Rectal smooth muscle tissue (tissue), 1 donor: ENCODE results near the gene FNDC3B.
A peak's percentile ranks its signal among the peaks of the same experiment; 100 is the strongest.
"Not testable (repeated sequence)": the region's sequence is repeated elsewhere in the genome, so short reads cannot be mapped to it uniquely, and the experiment has no call there.

Experiments
- H3K27ac ChIP-seq: one replicate; pipeline ENCODE4 v1.7.0; 2013; ENCODE audit warnings: low read depth, low read length, inconsistent platforms
- H3K27me3 ChIP-seq: one replicate; pipeline ENCODE4 v1.7.0; 2013; ENCODE audit warnings: low read length; ENCODE audit not compliant: control insufficient read depth, insufficient read depth
- H3K36me3 ChIP-seq: one replicate; pipeline ENCODE4 v1.7.0; 2013; ENCODE audit warnings: low read length; ENCODE audit not compliant: control insufficient read depth, insufficient read depth
- H3K4me1 ChIP-seq: one replicate; pipeline ENCODE4 v1.7.0; 2013; ENCODE audit warnings: low read length; ENCODE audit not compliant: control insufficient read depth, insufficient read depth
- H3K4me3 ChIP-seq: one replicate; pipeline ENCODE4 v1.7.0; 2013; ENCODE audit warnings: low read length
- H3K9ac ChIP-seq: one replicate; pipeline ENCODE4 v1.7.0; 2013; ENCODE audit warnings: low read length

Gene FNDC3B

DNA sequence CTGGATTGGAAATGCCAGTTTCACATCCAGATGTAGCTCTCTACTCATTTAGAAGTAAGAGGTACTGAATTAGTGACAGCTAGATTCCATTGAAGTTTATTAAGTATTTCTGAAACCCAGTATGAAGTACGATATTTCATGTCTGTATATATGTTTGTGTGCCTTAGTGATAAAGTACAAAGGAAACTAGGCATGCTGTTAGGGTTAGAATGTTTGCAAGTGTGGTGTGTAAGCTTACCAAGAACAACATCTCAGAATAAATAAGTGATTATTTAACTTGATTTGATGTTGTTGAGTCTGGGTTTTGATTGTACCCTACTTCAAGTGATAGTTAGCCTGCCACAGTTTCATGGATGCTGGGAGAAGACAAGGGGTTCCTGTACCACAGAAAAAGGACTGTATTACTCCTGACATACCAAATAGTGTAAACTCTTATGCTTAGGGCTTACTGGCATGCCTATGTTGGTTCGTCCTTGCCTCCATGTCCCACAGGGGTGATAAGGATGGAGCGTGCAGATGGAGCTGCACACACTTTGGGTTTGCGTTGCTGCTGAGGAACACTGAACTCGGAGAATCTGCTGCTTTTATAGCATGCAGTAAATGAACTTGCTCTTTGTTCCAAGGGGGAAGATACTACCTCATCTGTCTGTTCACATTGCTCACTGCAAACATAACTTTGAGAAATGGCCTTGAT, 43.6 kb downstream of the FNDC3B start:
- Histone ChIP-seq H3K4me1 (peaks cover 13% of the 10 kb centered on the region), H3K9ac (no peak overlapping the region), H3K27me3 (no peaks in the 10 kb centered on the region), H3K36me3 (peaks cover 3% of the 10 kb centered on the region), H3K27ac (peak overlapping the region; percentile 73), H3K4me3 (no peak overlapping the region)

DNA sequence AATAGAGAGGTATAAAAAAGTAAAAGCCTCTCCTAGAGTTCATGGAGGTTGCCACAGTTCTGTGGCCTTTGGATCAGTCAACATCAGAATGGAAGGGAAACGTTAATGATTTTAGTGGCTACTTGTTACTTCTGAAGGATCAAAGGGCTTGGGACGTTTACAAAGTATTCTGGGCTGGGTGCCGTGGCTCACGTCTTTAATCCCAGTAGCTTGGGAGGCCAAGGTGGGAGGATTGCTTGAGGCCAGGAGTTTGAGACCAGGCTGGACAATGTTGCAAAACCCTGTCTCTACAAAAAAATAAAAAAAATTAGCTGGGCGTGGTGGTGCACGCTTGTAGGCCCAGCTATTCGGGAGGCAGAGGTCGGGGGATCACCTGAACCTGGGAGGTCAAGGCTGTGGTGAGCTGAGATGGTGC, 44.6 kb downstream of the FNDC3B start:
- peaks cover 3% of the 10 kb centered on the region for H3K36me3 ChIP-seq
- H3K4me1 ChIP-seq: peaks cover 13% of the 10 kb centered on the region
- H3K27me3 ChIP-seq: no peaks in the 10 kb centered on the region
- H3K27ac ChIP-seq: no peak overlapping the region
- H3K9ac ChIP-seq: no peak overlapping the region
- H3K4me3 ChIP-seq: no peak overlapping the region

- Histone ChIP-seq H3K27ac (no peak overlapping the region), H3K4me3 (no peak overlapping the region), H3K36me3 (peaks cover 3% of the 10 kb centered on the region), H3K9ac (no peak overlapping the region), H3K4me1 (peaks cover 13% of the 10 kb centered on the region), H3K27me3 (no peaks in the 10 kb centered on the region)
Measured at GRCh38 chr3:172084871-172085556, 45.6 kb downstream of the FNDC3B start.

DNA sequence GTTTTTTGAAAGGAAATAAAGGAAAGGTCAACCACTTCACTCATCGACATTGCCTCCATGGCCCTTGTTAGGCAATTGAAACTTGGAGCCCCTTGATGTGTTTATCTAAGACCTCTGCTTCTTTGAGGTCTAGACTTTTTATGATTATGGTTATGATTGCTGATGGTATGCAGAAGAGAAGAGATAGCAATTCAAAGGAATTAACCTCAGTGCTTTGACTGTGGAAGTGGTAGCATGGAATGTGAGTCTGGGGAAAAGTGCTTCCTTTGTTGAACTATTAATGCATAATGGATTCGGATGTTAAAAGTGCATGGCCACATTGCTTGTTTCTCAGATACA, 46.1 kb downstream of the FNDC3B start:
- H3K4me3 ChIP-seq: no peak overlapping the region
- H3K36me3 ChIP-seq: peaks cover 3% of the 10 kb centered on the region
- H3K27ac ChIP-seq: no peak overlapping the region
- peaks cover 13% of the 10 kb centered on the region for H3K4me1 ChIP-seq
- no peak overlapping the region for H3K9ac ChIP-seq
- no peaks in the 10 kb centered on the region for H3K27me3 ChIP-seq

DNA sequence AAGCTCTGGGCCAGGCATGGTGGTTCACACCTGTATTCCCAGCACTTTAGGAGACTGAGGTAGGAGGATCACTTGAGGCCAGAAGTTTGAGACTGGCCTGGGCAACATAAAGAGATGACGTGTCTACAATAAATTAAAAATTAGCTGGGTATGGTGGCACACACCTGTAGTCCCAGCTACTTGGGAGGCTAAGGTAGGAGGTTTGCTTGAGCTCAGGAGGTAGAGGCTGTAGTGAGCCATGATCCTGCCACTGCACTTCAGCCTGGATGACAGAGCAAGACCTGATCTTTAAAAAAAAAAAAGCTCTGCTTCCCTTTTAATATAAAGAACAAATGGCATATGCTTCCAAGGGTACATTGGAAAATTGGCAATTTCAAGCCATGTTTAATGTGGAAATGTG, 46.7 kb downstream of the FNDC3B start:
- Histone ChIP-seq H3K9ac (no peak overlapping the region), H3K36me3 (peaks cover 3% of the 10 kb centered on the region), H3K4me3 (no peak overlapping the region), H3K27me3 (no peaks in the 10 kb centered on the region), H3K27ac (no peak overlapping the region), H3K4me1 (peaks cover 13% of the 10 kb centered on the region)

DNA sequence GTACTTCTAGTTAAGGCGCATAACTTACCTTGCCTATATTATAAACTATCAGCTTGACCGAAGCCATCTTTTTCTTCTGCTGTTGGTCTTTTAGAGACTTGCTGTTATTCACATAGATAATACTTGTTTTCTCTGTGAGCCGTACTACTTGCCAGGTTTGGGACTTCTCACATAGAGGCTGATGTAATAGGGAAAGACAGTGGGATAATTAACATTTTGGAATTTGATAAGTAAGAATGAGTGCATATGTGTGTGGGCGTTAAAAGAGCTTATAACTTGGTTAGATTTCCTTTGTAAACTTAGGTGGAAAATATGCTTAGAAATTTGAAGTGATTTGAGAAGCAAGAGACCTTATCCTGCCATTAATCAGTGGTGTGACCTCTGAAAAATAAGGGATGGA, 47.8 kb downstream of the FNDC3B start:
- H3K9ac ChIP-seq: no peak overlapping the region
- peaks cover 11% of the 10 kb centered on the region for H3K4me1 ChIP-seq
- H3K4me3 ChIP-seq: no peak overlapping the region
- no peaks in the 10 kb centered on the region for H3K27me3 ChIP-seq
- H3K36me3 ChIP-seq: peaks cover 3% of the 10 kb centered on the region
- no peak overlapping the region for H3K27ac ChIP-seq

DNA sequence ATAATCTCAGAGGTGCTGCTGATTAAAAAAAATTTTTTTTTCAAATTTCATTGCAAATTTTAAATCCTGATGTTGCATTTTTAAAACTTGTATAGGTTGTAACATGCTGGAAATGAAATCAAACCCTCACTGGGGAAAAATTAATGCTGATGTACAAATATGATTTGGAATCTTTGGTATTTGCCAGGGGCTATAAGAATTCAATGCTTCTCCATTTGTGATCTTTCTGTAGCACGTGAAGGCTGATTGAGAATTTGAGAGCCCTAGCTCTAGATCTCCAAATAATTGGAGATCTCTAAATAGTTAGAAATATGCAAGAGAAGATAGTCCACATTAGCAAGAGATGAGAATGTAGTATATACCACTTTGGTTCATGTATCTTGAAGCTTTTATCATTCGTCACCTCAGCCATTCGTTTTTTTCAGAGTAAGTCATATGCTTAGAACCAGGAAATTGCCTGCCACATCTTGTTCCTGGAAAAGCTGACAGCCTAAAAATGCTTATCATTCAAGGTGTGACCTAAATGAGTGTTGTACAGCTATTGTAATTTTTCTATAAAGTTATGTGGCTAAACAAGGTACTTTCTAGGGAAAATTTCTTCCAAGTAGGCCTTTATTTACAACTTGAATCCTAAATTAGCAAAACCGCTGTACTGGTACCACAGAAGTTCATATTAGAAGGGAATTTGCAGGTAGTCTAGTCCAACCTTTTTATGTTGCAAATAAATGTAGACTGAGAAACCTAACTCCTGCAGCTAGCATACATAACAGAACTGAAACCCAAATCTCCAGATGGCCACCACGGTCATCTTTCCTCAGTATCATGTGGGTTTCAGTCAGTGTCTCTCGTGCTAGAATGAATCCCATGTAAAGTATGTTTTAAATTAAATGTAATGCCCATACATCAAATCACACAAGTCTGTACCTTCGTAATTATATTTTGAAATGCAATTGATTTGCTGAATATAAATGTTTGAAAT, 48.5 kb downstream of the FNDC3B start:
- Histone ChIP-seq H3K4me1 (peaks cover 5% of the 10 kb centered on the region), H3K36me3 (peaks cover 3% of the 10 kb centered on the region), H3K27me3 (no peaks in the 10 kb centered on the region), H3K9ac (no peak overlapping the region), H3K4me3 (no peak overlapping the region), H3K27ac (no peak overlapping the region)

DNA sequence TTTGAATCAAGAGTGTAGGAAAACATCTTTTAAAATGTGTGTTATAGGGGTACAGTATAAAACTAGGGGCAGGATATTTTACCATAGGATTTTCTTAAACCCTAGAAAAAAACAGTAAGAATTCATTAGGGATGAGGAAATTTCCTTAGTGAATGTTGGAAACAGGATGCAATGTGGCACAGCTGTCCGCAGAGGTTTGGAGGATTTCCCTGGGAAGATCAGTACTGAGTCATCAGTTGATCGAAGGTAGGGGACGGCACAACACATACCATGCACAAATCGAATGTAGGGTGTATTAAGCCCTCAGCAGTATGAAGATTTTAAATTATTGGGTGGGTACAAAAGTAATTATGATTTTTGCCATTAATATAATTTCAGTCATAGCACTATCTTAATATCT, 49.9 kb downstream of the FNDC3B start:
- Histone ChIP-seq H3K9ac (no peak overlapping the region), H3K27me3 (no peaks in the 10 kb centered on the region), H3K27ac (no peak overlapping the region), H3K4me1 (no peaks in the 10 kb centered on the region), H3K4me3 (no peak overlapping the region), H3K36me3 (no peaks in the 10 kb centered on the region)

GRCh38 chr3:172090035-172090434, 50.7 kb downstream of the FNDC3B start:
- Histone ChIP-seq H3K27ac (no peak overlapping the region), H3K9ac (no peak overlapping the region), H3K36me3 (no peaks in the 10 kb centered on the region), H3K4me3 (no peak overlapping the region), H3K4me1 (no peaks in the 10 kb centered on the region), H3K27me3 (no peaks in the 10 kb centered on the region)

GRCh38 chr3:172092658-172093057, 53.3 kb downstream of the FNDC3B start:
- no peak overlapping the region for H3K4me3 ChIP-seq
- no peak overlapping the region for H3K27ac ChIP-seq
- peaks cover 2% of the 10 kb centered on the region for H3K4me1 ChIP-seq
- H3K36me3 ChIP-seq: no peaks in the 10 kb centered on the region
- no peak overlapping the region for H3K9ac ChIP-seq
- H3K27me3 ChIP-seq: no peaks in the 10 kb centered on the region

DNA sequence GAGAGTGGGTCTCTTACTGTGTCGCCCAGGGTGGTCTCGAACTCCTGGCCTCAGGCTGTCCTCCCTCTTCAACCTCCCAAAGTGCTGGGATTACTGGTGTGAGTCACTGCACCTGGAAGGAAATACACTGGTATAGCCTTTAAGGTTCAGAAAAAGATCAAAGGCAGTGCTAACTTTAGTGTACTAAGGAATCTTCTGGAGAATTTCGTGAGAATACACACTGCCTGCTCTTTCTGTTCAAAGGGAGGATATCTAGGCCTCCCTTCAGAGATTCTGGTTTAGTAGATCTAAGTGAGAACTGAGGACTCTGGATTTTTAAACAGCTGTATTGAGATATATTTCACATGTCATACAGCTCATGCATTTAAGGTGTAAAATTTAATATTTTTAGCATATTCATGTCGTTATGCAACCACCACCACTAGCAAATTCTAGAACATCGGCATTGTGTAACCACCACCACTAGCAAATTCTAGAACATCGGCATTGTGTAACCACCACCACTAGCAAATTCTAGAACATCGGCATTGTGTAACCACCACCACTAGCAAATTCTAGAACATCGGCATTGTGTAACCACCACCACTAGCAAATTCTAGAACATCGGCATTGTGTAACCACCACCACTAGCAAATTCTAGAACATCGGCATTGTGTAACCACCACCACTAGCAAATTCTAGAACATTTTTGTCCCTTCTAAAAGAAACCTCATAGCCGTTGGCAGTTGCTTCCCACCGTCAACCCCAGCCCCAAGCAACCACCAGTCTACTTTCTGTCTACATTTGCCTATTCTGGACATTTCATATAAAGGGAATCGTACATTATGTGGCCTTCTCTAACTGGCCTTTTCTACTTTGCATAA, 54.4 kb downstream of the FNDC3B start:
- H3K36me3 ChIP-seq, H3K9ac ChIP-seq, H3K4me1 ChIP-seq, H3K4me3 ChIP-seq, H3K27ac ChIP-seq, H3K27me3 ChIP-seq: not testable (repeated sequence)
